WTC11 (cell line): Measurements from ENCODE around the gene ATP2C1. TPM values are rescaled to one million over a fixed set of nuclear protein-coding genes. Genes with fewer than 3 reads are reported as not detected.

ENCODE experiments used
- ATAC-seq: fragments of 200-7000 bp; cut with Tn5 transposase; 2 replicates; pipeline ENCODE4 v1.10.0; 2021; ENCODE audit warnings: mild to moderate bottlenecking, moderate library complexity
- CTCF ChIA-PET: fragments of 300-600 bp; sonication (Branson Sonifier 250); formaldehyde crosslinking; loops from one replicate; lab custom pipeline; 2021; ENCODE audit warnings: antibody characterized with exemption; lab: Charles Lee
- POLR2A ChIA-PET: fragments of 350-600 bp; sonication (Branson Sonifier 250); formaldehyde crosslinking; loops from one replicate; lab custom pipeline; 2021; ENCODE audit warnings: antibody characterized with exemption; lab: Charles Lee
- DNase-seq: peaks from one replicate; pipeline ENCODE4 v3.0.0; 2021; ENCODE audit warnings: low spot score
- H3K27ac Mint-ChIP-seq: 2 replicates; pipeline ENCODE4 v1.8.0; 2021; ENCODE audit warnings: mixed read lengths
- H3K27me3 Mint-ChIP-seq: 2 replicates; pipeline ENCODE4 v1.8.0; 2021; ENCODE audit warnings: low read depth, mild to moderate bottlenecking, moderate library complexity, mixed read lengths
- H3K36me3 Mint-ChIP-seq: 2 replicates; pipeline ENCODE4 v1.8.0; 2021; ENCODE audit warnings: mixed read lengths
- H3K4me1 Mint-ChIP-seq: 2 replicates; pipeline ENCODE4 v1.8.0; 2022; ENCODE audit warnings: mixed read lengths
- H3K4me3 Mint-ChIP-seq: 2 replicates; pipeline ENCODE4 v1.8.0; 2021; ENCODE audit warnings: mild to moderate bottlenecking, moderate library complexity, mixed read lengths
- H3K9me3 Mint-ChIP-seq: 2 replicates; pipeline ENCODE4 v1.8.0; 2021; ENCODE audit warnings: mixed read lengths
- CBFB ChIP-seq: sonication (generic); formaldehyde crosslinking; IDR thresholded peaks from 2 replicates; pipeline ENCODE4 v1.8.1; 2022; ENCODE audit warnings: mild to moderate bottlenecking, low read depth, missing genetic modification reagents
- CTCF ChIP-seq: fragments of 200-600 bp; IDR thresholded peaks from 2 replicates; pipeline ENCODE4 v1.8.0; 2022; ENCODE audit warnings: antibody characterized with exemption
- ERG ChIP-seq: fragments of 250-450 bp; sonication (Bioruptor Pico); IDR thresholded peaks from 2 replicates; pipeline ENCODE4 v1.8.0; 2021; ENCODE audit warnings: mild to moderate bottlenecking
- FOXP4 ChIP-seq: sonication (generic); formaldehyde crosslinking; IDR thresholded peaks from 2 replicates; pipeline ENCODE4 v1.8.0; 2022; ENCODE audit warnings: mild to moderate bottlenecking, missing genetic modification reagents
- GRHL2 ChIP-seq: fragments of 250-450 bp; sonication (Bioruptor Pico); IDR thresholded peaks from 2 replicates; pipeline ENCODE4 v1.8.0; 2022; ENCODE audit warnings: mild to moderate bottlenecking, moderate library complexity; ENCODE audit not compliant: insufficient replicate concordance, severe bottlenecking
- HMGA2 ChIP-seq: fragments of 250-450 bp; sonication (Bioruptor Pico); IDR thresholded peaks from 2 replicates; pipeline ENCODE4 v1.4.0; 2021; ENCODE audit warnings: mild to moderate bottlenecking, moderate library complexity
- HMGXB4 ChIP-seq: sonication (generic); formaldehyde crosslinking; IDR thresholded peaks from 2 replicates; pipeline ENCODE4 v1.8.1; 2023; ENCODE audit warnings: mild to moderate bottlenecking, moderate library complexity, missing genetic modification reagents
- JAZF1 ChIP-seq: fragments of 250-450 bp; sonication (Bioruptor Pico); IDR thresholded peaks from 2 replicates; pipeline ENCODE4 v1.9.0; 2021; ENCODE audit warnings: moderate library complexity, mild to moderate bottlenecking, inconsistent platforms
- NFYB ChIP-seq: sonication (generic); formaldehyde crosslinking; conservative IDR thresholded peaks from 2 replicates; pipeline ENCODE4 v1.8.0; 2022; ENCODE audit warnings: low read depth, missing genetic modification reagents
- SMAD3 ChIP-seq: sonication (generic); formaldehyde crosslinking; IDR thresholded peaks from 2 replicates; pipeline ENCODE4 v1.8.0; 2022; ENCODE audit warnings: missing genetic modification reagents, mild to moderate bottlenecking, borderline replicate concordance
- STAT6 ChIP-seq: sonication (generic); formaldehyde crosslinking; conservative IDR thresholded peaks from 2 replicates; pipeline ENCODE4 v1.8.1; 2023; ENCODE audit warnings: mild to moderate bottlenecking, low read depth, missing genetic modification reagents, moderate library complexity
- USF1 ChIP-seq: sonication (generic); formaldehyde crosslinking; IDR thresholded peaks from 2 replicates; pipeline ENCODE4 v1.8.0; 2022; ENCODE audit warnings: mild to moderate bottlenecking, missing genetic modification reagents
- ZBTB43 ChIP-seq: sonication (generic); formaldehyde crosslinking; IDR thresholded peaks from 2 replicates; pipeline ENCODE4 v1.8.1; 2023; ENCODE audit warnings: mild to moderate bottlenecking, missing genetic modification reagents
- ZNF138 ChIP-seq: sonication (generic); formaldehyde crosslinking; conservative IDR thresholded peaks from 2 replicates; pipeline ENCODE4 v1.8.1; 2022; ENCODE audit warnings: mild to moderate bottlenecking, moderate library complexity, missing genetic modification reagents
- total RNA-seq: library from RNA; stranded (reverse); gene quantifications from 3 replicates; pipeline ENCODE4 v1.2.3, GENCODE V29; 2021

The ATP2C1 gene
- total RNA-seq, 1 experiment from 2014 or later = 62.5 TPM

- POLR2A ChIA-PET = no interaction called here
- CTCF ChIA-PET = no interaction called here
- Mint-ChIP-seq H3K27ac (no peak overlapping the region), H3K4me1 (peaks cover 3% of the 10 kb centered on the region; the same call in 1 of the 2 replicates), H3K9me3 (no peaks in the 10 kb centered on the region), H3K36me3 (peaks cover 36% of the 10 kb centered on the region), H3K4me3 (no peak overlapping the region), H3K27me3 (no peaks in the 10 kb centered on the region)
- TF ChIP-seq HMGXB4 (CRISPR knock-in tag) (no peak), SMAD3 (CRISPR knock-in tag) (no peak), HMGA2 (CRISPR knock-in tag) (no peak), ZNF138 (CRISPR knock-in tag) (no peak), ERG (no peak), ZBTB43 (no peak), CTCF (no peak), CBFB (CRISPR knock-in tag) (no peak)
- ATAC-seq = no peak
- no peak for DNase-seq
These were observed 61.6 kb downstream of the ATP2C1 start for GRCh38 chr3:130955481-130955880.

- ChIA-PET POLR2A (no interaction called here), CTCF (no interaction called here)
- ATAC-seq (no peak), DNase-seq (no peak)
- TF ChIP-seq HMGA2 (CRISPR knock-in tag) (no peak), JAZF1 (CRISPR knock-in tag) (no peak), USF1 (no peak), NFYB (CRISPR knock-in tag) (no peak), STAT6 (no peak), GRHL2 (CRISPR knock-in tag) (no peak), FOXP4 (CRISPR knock-in tag) (no peak)
- H3K36me3 Mint-ChIP-seq = peaks cover 40% of the 10 kb centered on the region
- no peaks in the 10 kb centered on the region for H3K9me3 Mint-ChIP-seq
- H3K27ac Mint-ChIP-seq = no peak overlapping the region
- H3K27me3 Mint-ChIP-seq = no peaks in the 10 kb centered on the region
- H3K4me1 Mint-ChIP-seq = peaks cover 3% of the 10 kb centered on the region; the same call in 1 of the 2 replicates
- H3K4me3 Mint-ChIP-seq = no peak overlapping the region
These were observed 62.4 kb downstream of the ATP2C1 start for GRCh38 chr3:130956281-130956680.
